HG02642 (cell line): ENCODE data around the gene APOBEC3B.
"Not testable (repeated sequence)": the region's sequence is repeated elsewhere in the genome, so short reads cannot be mapped to it uniquely, and the experiment has no call there.

Source experiments
- ATAC-seq: cut with Tn5 transposase; IDR thresholded peaks from one replicate; pipeline ENCODE4 v1.9.1; 2021; ENCODE audit warnings: mild to moderate bottlenecking; ENCODE audit not compliant: unreplicated experiment, poor library complexity

The APOBEC3B gene

DNA sequence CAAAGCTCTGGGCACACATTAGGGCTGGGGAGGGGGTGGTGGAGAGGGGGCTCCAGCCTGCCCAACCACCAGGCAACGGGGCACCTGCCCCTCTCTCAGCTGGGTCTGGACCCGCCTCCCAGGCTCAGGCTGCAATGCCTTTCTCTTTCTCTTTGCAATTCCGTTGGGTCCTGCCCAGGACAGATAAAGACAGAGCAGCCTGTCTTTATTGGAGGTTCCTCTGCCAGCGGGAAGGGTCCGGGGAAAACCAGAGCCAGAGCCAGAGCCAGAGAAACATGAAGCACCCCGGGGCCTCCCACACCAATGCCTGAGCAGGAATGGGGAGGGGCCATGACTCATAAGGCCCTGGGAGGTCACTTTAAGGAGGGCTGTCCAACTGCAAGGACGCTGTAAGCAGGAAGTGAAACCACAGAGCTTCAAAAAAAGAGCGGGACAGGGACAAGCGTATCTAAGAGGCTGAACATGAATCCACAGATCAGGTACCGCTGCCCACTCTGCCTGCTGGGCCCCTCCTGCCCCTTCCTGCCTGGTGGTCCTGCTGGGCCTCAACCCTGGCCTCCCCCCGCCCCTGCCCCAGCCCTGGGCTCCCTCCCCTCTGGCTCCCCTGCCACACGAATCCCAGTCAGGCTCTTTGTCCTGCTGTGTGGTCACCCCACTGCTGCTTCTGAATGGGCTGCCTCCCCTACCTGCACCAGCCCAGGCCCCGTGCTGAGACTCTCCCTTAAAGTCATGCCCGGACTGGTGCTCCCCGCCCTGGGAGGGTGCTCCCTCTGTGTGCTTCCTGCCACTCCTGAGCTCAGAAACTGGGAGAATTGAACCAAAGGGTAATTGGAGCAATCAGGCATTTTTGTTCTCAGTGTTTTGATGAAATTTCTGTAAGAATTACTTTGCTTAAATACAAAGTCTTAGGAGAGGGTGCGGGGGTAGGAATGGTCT is at the start of gene APOBEC3B:
APOBEC3B (plus strand) TSS at position 356 of the 936 bp plus-strand sequence; CDS start at position 463, 107 bp downstream.
- peak; percentile 71 for ATAC-seq

DNA sequence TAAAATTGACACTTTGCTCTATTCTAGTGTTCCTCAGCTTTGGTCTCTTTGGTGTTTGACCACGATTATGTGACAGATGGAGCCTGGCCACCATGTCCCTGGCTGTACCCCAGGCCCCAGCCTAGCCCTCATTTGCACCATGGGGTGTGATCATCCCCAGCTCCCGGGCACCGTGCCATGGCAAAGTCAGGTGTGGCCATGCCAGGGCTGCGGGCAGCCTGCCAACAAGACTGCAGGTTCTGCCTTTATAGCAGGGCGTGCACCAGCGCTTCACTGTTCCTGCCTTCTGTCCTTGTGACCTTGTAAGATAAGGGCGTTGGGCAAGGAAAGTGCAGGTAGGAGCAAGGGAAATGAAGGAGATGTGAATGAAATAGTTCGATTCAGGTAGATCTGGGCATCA is 47.1 kb upstream of the APOBEC3B start:
- ATAC-seq = no peak

DNA sequence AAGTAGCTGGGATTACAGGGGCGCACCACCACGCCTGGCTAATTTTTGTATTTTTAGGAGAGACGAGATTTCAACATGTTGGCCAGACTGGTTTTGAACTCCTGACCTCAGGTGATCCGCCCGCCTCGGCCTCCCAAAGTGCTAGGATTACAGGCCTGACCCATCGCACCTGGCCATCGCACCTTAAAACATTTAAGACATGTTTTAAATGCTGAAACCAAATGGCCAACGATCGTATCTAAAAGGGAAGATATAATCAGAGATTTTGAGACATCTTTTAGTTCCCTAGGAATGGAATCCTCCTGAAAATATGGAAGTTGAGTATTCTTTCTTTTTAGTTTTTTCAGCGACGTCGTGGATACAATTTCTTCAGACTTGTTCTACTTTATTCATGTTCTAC is 46.5 kb upstream of the APOBEC3B start:
- ATAC-seq = no peak

DNA sequence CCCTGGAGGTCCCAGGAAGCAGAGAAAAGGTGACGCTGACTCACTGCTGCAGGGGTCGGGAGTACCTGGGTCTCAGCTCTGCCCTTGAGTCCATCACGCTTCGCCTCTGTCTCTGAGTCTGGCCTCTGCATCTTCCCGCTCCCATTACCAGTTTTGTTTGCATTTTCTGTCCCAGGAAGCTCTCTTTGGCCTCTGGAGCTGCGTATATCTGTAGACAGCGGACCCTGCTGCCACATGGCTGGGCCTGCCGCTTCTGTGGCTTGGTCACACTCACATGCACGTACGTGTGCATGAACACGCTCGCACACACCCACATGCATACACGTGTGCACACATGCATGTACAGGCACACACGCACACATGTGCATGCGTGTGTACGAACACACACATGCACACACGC is 45.6 kb upstream of the APOBEC3B start:
- ATAC-seq = no peak

- ATAC-seq = no peak
Measured at GRCh38 chr22:38937036-38937435, 45.1 kb upstream of the APOBEC3B start.

DNA sequence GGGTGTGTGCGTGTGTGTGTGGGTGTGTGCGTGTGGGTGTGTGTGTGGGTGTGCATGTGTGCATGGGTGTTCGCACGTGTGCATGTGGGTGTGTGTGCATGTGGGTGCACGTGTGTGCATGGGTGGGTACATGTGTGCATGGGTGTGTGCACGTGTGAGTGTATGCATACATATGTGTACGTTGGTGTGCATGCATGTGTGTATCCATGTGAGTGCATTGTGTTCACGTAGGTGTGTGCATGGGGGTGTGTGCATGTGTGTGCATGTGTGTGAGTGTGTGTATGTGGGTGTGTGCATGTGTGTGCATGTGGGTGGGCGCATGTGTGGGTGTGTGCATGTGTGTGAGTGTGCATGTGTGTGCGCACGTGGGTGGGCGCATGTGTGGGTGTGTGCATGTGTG is 44.6 kb upstream of the APOBEC3B start:
- no peak for ATAC-seq

GRCh38 chr22:38938221-38938620 is 43.9 kb upstream of the APOBEC3B start:
- ATAC-seq = no peak

GRCh38 chr22:38938925-38939324 is 43.2 kb upstream of the APOBEC3B start:
- no peak for ATAC-seq

GRCh38 chr22:38940811-38941384 is 41.2 kb upstream of the APOBEC3B start:
- ATAC-seq = no peak

DNA sequence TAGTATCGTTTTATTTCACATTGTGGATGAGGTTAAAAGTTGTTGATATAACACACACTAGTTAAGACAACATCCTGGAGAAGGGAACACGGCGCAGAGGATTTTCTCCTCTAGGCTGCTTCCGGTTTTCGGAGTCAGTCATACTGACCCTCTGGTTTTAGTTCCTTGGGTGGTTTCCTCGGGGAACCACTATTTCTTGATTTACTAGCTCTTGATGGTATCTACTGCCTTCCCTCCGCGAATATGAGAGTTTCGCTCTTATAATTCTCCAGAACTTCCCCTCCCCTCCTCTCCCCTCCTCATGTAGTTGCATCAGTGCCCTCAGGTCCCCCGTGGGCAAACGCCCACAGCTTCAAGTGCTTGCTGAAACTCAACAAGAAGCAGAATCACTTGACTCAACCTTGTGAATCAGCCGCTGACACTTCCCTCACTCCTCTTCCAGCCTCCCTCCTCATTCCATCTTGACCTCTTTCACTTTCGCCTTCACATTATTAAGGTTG is 40.6 kb upstream of the APOBEC3B start:
- ATAC-seq = peak; percentile 66

DNA sequence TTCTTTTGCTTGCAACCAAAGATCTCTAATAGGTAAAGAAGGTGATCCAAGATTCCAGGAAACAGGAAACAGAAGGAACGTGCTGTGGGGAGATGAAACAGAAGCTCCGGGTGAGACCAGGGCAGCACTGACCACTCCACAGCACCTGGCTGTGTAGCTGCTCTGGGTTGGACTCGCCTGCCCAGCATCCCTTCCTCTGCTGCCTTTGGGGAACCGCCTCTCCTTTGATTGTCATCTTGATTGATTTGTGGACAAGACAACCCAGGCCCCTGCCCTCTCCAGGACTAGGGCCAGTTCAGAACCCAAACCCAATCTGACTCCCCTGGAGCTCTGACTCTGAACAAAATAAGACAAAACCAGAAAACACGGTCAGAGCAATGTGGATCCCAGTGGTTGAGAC is 39.4 kb upstream of the APOBEC3B start:
- no peak for ATAC-seq

DNA sequence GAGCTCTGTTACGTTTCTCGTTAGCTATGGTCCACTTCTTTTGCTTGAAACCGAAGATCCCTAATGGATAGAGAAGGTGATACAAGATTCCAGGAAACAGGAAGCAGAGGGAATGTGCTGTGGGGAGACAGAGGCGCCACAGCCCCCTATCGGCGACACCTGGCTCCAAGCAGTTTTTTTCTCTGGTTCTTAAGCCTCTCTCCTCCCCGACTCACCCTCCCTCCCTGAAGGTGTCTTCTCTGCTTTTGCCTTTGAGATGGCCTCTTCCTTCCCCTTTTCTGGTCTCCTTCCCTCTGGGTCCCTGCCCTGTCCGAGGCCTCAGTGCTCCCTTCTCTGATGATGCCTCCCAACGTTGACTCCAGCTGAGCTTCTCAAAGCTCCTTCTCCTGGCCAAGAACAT is 38.9 kb upstream of the APOBEC3B start:
- no peak for ATAC-seq

DNA sequence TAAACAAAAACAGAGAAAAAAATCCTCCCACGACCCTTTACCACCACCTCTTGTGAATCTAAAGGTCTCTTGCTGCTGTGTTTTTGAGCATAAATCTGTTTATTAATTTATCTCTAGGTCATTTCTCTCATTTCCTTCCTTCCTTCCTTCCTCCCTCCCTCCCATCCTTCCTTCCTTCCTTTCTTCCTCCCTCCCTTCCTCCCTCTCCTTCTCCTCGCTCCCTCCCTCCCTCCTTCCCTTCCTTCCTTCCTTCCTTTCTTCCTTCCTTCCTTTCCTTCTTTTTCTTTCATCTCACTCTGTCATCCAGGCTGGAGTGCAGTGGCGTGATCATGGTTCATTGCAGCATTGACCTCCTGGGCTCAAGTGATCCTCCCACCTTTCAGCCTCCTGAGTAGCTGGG is 38.3 kb upstream of the APOBEC3B start:
- no peak for ATAC-seq

DNA sequence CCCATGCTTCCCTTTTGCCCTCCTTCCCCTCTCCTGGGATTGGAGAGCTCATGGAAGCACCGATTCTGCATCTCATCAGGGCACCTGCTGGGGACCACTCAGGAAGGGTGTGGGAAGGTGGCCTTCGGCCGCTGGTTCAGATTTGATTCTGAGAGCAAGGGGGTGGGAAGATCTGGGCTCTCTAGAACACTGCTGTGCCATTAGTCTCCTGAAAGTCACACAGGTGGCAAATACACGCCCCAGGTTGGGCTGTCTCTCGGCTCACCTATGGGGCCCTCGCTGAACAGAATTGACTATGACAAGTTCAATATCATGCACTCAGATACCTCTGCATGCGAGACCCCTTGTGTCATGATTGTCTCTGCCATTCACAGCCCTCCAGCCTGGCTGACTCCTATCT is 37.5 kb upstream of the APOBEC3B start:
- no peak for ATAC-seq

DNA sequence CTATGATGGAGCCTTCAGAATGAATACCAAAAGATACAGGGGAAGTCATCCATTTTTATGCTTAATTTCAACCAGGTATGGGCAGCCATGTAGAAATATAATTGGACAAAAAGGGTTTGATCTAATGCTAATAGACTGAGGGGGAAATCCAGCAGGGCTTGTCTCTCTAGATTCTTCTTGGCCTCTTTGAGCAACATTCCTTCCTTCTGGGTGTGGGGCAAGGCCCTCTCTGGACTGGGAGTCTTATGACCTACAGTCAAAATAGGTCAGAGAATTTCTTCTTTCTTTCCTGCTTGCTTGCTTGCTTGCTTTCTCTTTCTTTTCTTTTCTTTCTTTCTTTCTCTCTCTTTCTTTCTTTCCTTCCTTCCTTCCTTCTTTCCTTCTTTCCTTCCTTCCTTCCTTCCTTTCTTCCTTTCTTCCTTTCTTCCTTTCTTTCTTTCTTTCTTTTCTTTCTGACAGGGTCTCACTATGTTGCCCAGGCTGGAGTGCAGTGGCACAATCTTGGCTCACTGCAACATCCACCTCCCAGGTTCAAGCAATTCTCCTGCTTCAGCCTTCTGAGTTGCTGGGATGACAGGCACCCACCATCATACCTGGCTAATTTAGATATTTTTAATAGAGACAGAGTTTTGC is 36.3 kb upstream of the APOBEC3B start:
- ATAC-seq = not testable (repeated sequence)

- no peak for ATAC-seq
Measured at GRCh38 chr22:38946771-38947170, 35.4 kb upstream of the APOBEC3B start.

DNA sequence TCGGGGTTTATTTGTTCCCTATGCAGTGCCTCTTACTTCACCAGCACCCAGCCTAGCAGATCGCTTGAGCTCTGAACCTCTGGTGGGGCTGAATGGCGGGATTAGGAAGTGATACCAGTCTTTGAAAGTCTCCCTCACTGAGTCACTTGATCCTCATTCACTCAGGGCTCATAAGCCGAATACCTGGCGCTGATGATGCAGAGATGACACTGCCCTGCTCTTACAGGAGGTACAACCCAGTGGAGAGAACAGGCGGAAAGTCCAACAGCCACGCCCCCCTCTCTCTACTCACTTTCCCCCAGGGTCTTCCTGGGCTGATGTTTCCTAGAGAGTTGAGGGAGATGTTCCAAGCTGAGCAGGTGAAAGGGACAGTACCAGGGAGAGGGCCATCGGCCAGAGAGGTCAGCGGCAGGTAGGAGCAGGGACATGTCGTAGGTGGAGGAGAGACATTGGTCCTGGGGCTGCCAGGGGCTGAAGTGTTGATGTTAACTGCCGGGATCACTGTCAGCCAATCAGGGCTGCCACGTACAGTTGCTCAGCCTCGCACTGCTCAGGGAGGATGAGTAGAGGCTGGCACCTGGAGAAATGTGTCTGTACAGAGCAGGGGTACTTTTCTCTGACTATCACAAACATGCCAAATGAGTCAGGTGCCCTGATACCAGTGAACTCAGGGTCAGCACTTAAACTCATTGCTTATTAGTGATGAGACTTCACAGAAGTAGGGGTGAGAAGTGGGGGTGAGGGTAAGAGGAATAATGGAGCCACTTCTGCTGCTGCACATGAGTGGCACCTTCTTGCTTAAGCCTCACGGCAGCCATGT is 34.6 kb upstream of the APOBEC3B start:
- no peak for ATAC-seq

GRCh38 chr22:38948181-38948940 is 33.8 kb upstream of the APOBEC3B start:
- ATAC-seq = no peak

DNA sequence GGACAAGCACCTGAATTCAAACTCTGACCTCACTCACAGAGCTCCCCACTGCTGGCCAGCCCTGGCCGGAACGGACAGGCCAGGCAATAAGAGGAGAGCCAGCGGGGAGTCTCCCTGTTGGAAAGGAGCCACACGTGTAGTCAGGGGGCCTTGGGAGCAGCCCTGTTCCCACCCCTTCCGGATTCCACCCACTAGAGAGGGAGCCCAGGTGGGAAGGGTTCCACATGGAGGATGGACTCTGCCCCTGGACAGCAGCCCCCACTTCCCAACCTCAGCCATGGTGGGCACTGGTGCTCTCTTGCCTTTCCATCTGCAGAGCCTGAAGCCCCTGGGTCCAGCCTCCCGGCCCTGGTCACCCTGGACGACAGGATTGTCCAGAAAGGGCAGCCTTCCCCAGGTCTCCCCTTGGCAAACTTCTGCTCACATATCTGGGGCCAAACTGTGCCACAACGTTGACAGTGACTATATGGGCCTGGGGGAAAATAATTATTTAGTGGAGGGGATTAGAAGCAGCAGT is 32.2 kb upstream of the APOBEC3B start:
- no peak for ATAC-seq
